ENCODE data around the gene GSE1.

GSE1 gene

GRCh38 chr16:85574672-85575475 lies 38.2 kb upstream of the GSE1 start:
- DNase-seq, result no peak

- no peak for DNase-seq
These were observed 37.2 kb upstream of the GSE1 start for GRCh38 chr16:85575920-85576319.

- DNase-seq, result no peak
These were observed 36.2 kb upstream of the GSE1 start for GRCh38 chr16:85576944-85577343.

GRCh38 chr16:85577899-85578598 lies 35.1 kb upstream of the GSE1 start:
- no peak for DNase-seq

GRCh38 chr16:85578599-85578948 lies 34.5 kb upstream of the GSE1 start:
- no peak for DNase-seq

GRCh38 chr16:85579191-85579590 lies 33.9 kb upstream of the GSE1 start:
- no peak for DNase-seq

GRCh38 chr16:85579923-85580580 lies 33.1 kb upstream of the GSE1 start:
- no peak for DNase-seq

- DNase-seq, result no peak
These were observed 32.4 kb upstream of the GSE1 start for GRCh38 chr16:85580684-85581083.

- no peak for DNase-seq
These were observed 30.7 kb upstream of the GSE1 start for GRCh38 chr16:85582229-85582991.

- no peak for DNase-seq
These were observed 29.5 kb upstream of the GSE1 start for GRCh38 chr16:85583491-85584181.

- DNase-seq, result no peak
These were observed 28.9 kb upstream of the GSE1 start for GRCh38 chr16:85584267-85584666.

- DNase-seq, result no peak
These were observed 28.3 kb upstream of the GSE1 start for GRCh38 chr16:85584819-85585282.

- no peak for DNase-seq
These were observed 27.4 kb upstream of the GSE1 start for GRCh38 chr16:85585711-85586110.

- no peak for DNase-seq
These were observed 26.6 kb upstream of the GSE1 start for GRCh38 chr16:85586380-85587104.

- no peak for DNase-seq
These were observed 25.2 kb upstream of the GSE1 start for GRCh38 chr16:85587762-85588556.

GRCh38 chr16:85588562-85589503 lies 24.3 kb upstream of the GSE1 start:
- DNase-seq, result no peak

- DNase-seq, result no peak
These were observed 23.2 kb upstream of the GSE1 start for GRCh38 chr16:85589688-85590505.

GRCh38 chr16:85590506-85590832 lies 22.7 kb upstream of the GSE1 start:
- DNase-seq, result no peak

GRCh38 chr16:85591381-85591780 lies 21.7 kb upstream of the GSE1 start:
- DNase-seq, result no peak

All from CD4-positive, alpha-beta T cell treated with Interleukin-17A for 1 hour (primary cell).